NT2/D1 (cell line): Measurements from ENCODE around the gene BABAM2.

ENCODE experiments used
- SUZ12 ChIP-seq: IDR thresholded peaks from 2 replicates; pipeline ENCODE4 v1.6.1; 2011; ENCODE audit not compliant: insufficient read length, insufficient read depth; ENCODE audit errors: extremely low read depth
- YY1 ChIP-seq: IDR thresholded peaks from 2 replicates; pipeline ENCODE4 v1.6.1; 2011; ENCODE audit not compliant: insufficient read length, insufficient read depth

GRCh38 chr2:28201671-28202180 lies 311.2 kb downstream of the BABAM2 start:
- TF ChIP-seq SUZ12 (no peak), YY1 (no peak)
